Parathyroid adenoma (tissue), 2 donors: ENCODE measurements around the gene SNX27.
"Not testable (repeated sequence)": the region's sequence is repeated elsewhere in the genome, so short reads cannot be mapped to it uniquely, and the experiment has no call there.

Source experiments
- H2AFZ ChIP-seq: fragments of 300-600 bp; sonication (generic); one replicate; pipeline ENCODE4 v1.7.0; 2017; ENCODE audit warnings: antibody characterized with exemption, mild to moderate bottlenecking
- H3K27ac ChIP-seq: fragments of 300-600 bp; sonication (generic); one replicate; pipeline ENCODE4 v1.7.0; 2017
- H3K27me3 ChIP-seq: fragments of 300-600 bp; sonication (generic); one replicate; pipeline ENCODE4 v1.7.0; 2017; ENCODE audit warnings: low read length; ENCODE audit not compliant: control insufficient read depth, insufficient read depth
- H3K36me3 ChIP-seq: fragments of 300-600 bp; sonication (generic); one replicate; pipeline ENCODE4 v1.7.0; 2017; ENCODE audit warnings: low read length; ENCODE audit not compliant: control insufficient read depth, insufficient read depth
- H3K4me1 ChIP-seq: fragments of 300-600 bp; sonication (generic); one replicate; pipeline ENCODE4 v1.7.0; 2017; ENCODE audit warnings: control low read depth
- H3K4me2 ChIP-seq: fragments of 300-600 bp; sonication (generic); one replicate; pipeline ENCODE4 v1.7.0; 2017; ENCODE audit warnings: low read length
- H3K4me3 ChIP-seq: fragments of 300-600 bp; sonication (generic); one replicate; pipeline ENCODE4 v1.7.0; 2017; ENCODE audit warnings: low read depth, low read length
- H3K79me2 ChIP-seq: fragments of 300-600 bp; sonication (generic); one replicate; pipeline ENCODE4 v1.7.0; 2017; ENCODE audit warnings: control low read depth
- H3K9ac ChIP-seq: fragments of 300-600 bp; sonication (generic); one replicate; pipeline ENCODE4 v1.7.0; 2017; ENCODE audit warnings: mild to moderate bottlenecking
- H3K9me3 ChIP-seq: fragments of 300-600 bp; sonication (generic); one replicate; pipeline ENCODE4 v1.7.0; 2017; ENCODE audit warnings: low read length; ENCODE audit not compliant: control insufficient read depth
- CTCF ChIP-seq: fragments of 300-600 bp; sonication (generic); IDR thresholded peaks from one replicate; pipeline ENCODE4 v1.7.0; 2017; ENCODE audit warnings: antibody characterized with exemption, mild to moderate bottlenecking
- donor health status: primary hyperparathyroidism.

The SNX27 gene

GRCh38 chr1:151661751-151662150 lies 49.9 kb downstream of the SNX27 start:
- Histone ChIP-seq H3K4me1 (no peaks in the 10 kb centered on the region), H3K9me3 (no peaks in the 10 kb centered on the region), H3K79me2 (no peaks in the 10 kb centered on the region), H3K27me3 (no peaks in the 10 kb centered on the region), H3K36me3 (no peaks in the 10 kb centered on the region), H3K4me3 (no peak overlapping the region), H3K27ac (no peak overlapping the region), H3K9ac (no peak overlapping the region), H2AFZ (no peak overlapping the region), H3K4me2 (no peak overlapping the region)
- TF ChIP-seq CTCF, result no peak

GRCh38 chr1:151668090-151668489 lies 56.2 kb downstream of the SNX27 start:
- Histone ChIP-seq H3K27me3 (no peaks in the 10 kb centered on the region), H3K36me3 (no peaks in the 10 kb centered on the region), H3K4me2 (no peak overlapping the region), H2AFZ (no peak overlapping the region), H3K27ac (no peak overlapping the region), H3K4me1 (no peaks in the 10 kb centered on the region), H3K4me3 (no peak overlapping the region), H3K9me3 (no peaks in the 10 kb centered on the region), H3K79me2 (no peaks in the 10 kb centered on the region), H3K9ac (no peak overlapping the region)
- TF ChIP-seq CTCF, result no peak

- not testable (repeated sequence) for H3K4me3 ChIP-seq, H3K27me3 ChIP-seq, H3K79me2 ChIP-seq, H3K27ac ChIP-seq, H3K9ac ChIP-seq, H3K36me3 ChIP-seq, H3K4me2 ChIP-seq, H2AFZ ChIP-seq, H3K4me1 ChIP-seq, H3K9me3 ChIP-seq
Measured at GRCh38 chr1:151670036-151670675, 58.3 kb downstream of the SNX27 start.

GRCh38 chr1:151673407-151673806 lies 61.6 kb downstream of the SNX27 start:
- Histone ChIP-seq H3K9ac (no peak overlapping the region), H3K27me3 (no peaks in the 10 kb centered on the region), H3K4me3 (no peak overlapping the region), H3K4me2 (no peak overlapping the region), H3K9me3 (no peaks in the 10 kb centered on the region), H3K36me3 (no peaks in the 10 kb centered on the region), H3K79me2 (no peaks in the 10 kb centered on the region), H3K27ac (no peak overlapping the region), H3K4me1 (no peaks in the 10 kb centered on the region), H2AFZ (no peak overlapping the region)
- no peak for TF ChIP-seq CTCF

GRCh38 chr1:151680391-151680790 lies 68.5 kb downstream of the SNX27 start:
- no peaks in the 10 kb centered on the region for H3K4me1 ChIP-seq
- H3K9me3 ChIP-seq, result no peaks in the 10 kb centered on the region
- H3K36me3 ChIP-seq, result no peaks in the 10 kb centered on the region
- H2AFZ ChIP-seq, result no peak overlapping the region
- no peaks in the 10 kb centered on the region for H3K27me3 ChIP-seq
- TF ChIP-seq CTCF, result no peak
- no peak overlapping the region for H3K4me3 ChIP-seq
- no peak overlapping the region for H3K9ac ChIP-seq
- no peak overlapping the region for H3K27ac ChIP-seq
- H3K79me2 ChIP-seq, result no peaks in the 10 kb centered on the region
- H3K4me2 ChIP-seq, result no peak overlapping the region
